ENCODE data around the gene GAS2L2. TPM values are rescaled to one million over a fixed set of nuclear protein-coding genes. Genes with fewer than 3 reads are reported as not detected.

Gene GAS2L2
- not detected in 2 replicates for total RNA-seq (2014; rRNA removed; shearing (Covaris generic))

GRCh38 chr17:35752945-35753764 lies at the start of gene GAS2L2:
TSS of gene GAS2L2 (minus strand) at chr17:35753239. CDS start at chr17:35752850, 389 bp downstream.
- no peak within 1 kb of the TSS for H3K27ac ChIP-seq
- no peak for DNase-seq
- H3K27me3 ChIP-seq, result peaks cover 28% of the 10 kb centered on the region
- H3K9me3 ChIP-seq (replicated peaks), result no peaks in the 10 kb centered on the region
- no peak within 1 kb of the TSS for H3K4me3 ChIP-seq
- no peaks in the 10 kb centered on the region for H3K4me1 ChIP-seq
- H3K36me3 ChIP-seq, result no peaks in the 10 kb centered on the region

GRCh38 chr17:35801583-35802224 lies 48.7 kb upstream of the GAS2L2 start:
- no peak for DNase-seq

GRCh38 chr17:35799942-35800341 lies 46.9 kb upstream of the GAS2L2 start:
- no peak overlapping the region for H3K27ac ChIP-seq

More at GRCh38 chr17:35801583-35802224, 48.7 kb upstream of the GAS2L2 start:
- Histone ChIP-seq H3K36me3 (no peaks in the 10 kb centered on the region), H3K27ac (no peak overlapping the region), H3K4me1 (no peaks in the 10 kb centered on the region), H3K27me3 (peaks cover 31% of the 10 kb centered on the region), H3K4me3 (no peak overlapping the region), H3K9me3 (replicated peaks) (no peaks in the 10 kb centered on the region)

GRCh38 chr17:35797918-35798317 lies 44.9 kb upstream of the GAS2L2 start:
- no peaks in the 10 kb centered on the region for H3K9me3 ChIP-seq (replicated peaks)
- H3K4me3 ChIP-seq, result no peak overlapping the region
- no peak for DNase-seq
- H3K4me1 ChIP-seq, result no peaks in the 10 kb centered on the region
- H3K36me3 ChIP-seq, result no peaks in the 10 kb centered on the region
- H3K27me3 ChIP-seq, result peaks cover 58% of the 10 kb centered on the region
- H3K27ac ChIP-seq, result no peak overlapping the region

More at GRCh38 chr17:35799942-35800341, 46.9 kb upstream of the GAS2L2 start:
- peaks cover 43% of the 10 kb centered on the region for H3K27me3 ChIP-seq
- H3K9me3 ChIP-seq (replicated peaks), result no peaks in the 10 kb centered on the region
- DNase-seq, result no peak
- H3K36me3 ChIP-seq, result no peaks in the 10 kb centered on the region
- no peak overlapping the region for H3K4me3 ChIP-seq
- no peaks in the 10 kb centered on the region for H3K4me1 ChIP-seq

DNA sequence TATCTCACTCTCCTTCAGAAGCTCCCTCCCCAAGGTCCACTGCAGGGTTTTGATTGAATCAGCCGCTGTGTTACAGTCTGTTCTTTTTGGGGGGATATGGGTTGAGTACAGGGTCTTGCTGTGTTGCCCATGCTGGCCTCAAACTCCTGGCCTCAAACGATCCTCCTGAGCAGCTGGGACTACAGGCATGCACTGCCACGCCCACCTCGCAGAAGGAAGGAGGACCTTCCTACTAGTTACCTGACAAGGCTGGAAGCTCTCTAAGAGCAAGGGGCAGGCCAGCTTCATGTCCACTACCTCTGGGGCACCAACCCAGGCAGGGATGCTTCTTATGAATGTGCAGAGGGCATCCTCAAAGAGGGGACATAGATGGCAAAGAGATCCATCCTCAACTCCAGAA lies 44.3 kb upstream of the GAS2L2 start:
- Histone ChIP-seq H3K36me3 (no peaks in the 10 kb centered on the region), H3K4me1 (no peaks in the 10 kb centered on the region), H3K9me3 (replicated peaks) (no peaks in the 10 kb centered on the region), H3K27ac (no peak overlapping the region), H3K27me3 (peaks cover 62% of the 10 kb centered on the region), H3K4me3 (no peak overlapping the region)
- DNase-seq, result no peak

DNA sequence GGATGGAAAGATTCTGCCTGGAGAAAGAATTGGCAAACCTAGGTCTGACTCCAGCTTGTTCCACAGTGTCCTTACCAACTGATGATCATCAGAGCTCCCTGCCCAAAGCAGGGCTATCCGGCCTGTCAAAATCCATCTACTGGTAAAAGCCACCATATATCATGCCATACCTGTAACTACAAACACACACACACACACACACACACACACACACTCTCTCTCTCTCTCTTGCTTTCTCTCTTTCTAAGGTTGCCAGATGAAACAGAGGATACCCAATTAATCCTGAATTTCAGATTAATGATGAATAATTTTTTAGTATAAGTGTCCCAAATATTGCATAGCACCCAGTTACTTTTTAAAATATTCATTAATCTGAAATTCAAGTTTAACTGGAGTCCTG lies 43.9 kb upstream of the GAS2L2 start:
- H3K9me3 ChIP-seq (replicated peaks), result no peaks in the 10 kb centered on the region
- H3K27ac ChIP-seq, result no peak overlapping the region
- no peaks in the 10 kb centered on the region for H3K4me1 ChIP-seq
- peaks cover 62% of the 10 kb centered on the region for H3K27me3 ChIP-seq
- no peak for DNase-seq
- H3K4me3 ChIP-seq, result no peak overlapping the region
- no peaks in the 10 kb centered on the region for H3K36me3 ChIP-seq

DNA sequence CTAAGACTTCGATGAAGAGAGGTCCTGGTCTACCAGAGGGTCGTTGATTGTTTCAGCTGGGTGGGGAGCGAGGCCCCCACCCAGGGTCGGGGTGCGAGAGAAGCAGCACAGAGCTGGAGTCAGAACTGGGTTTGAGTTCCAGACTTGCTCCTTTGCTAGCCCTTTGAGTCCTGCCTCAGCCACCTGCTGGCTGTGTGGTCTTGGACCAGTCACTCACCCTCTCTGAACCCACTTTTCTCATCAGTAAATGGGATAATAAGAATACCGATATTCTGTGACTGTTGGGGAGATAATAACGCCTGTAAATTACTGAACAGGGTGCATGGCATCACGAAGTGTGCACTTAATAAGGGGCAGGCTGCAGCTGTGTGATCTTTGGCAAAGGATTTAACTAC lies 42.8 kb upstream of the GAS2L2 start:
- no peak for DNase-seq
- Histone ChIP-seq H3K4me3 (peak overlapping the region; percentile 44; the same call in 1 of the 2 replicates), H3K27me3 (peaks cover 56% of the 10 kb centered on the region), H3K36me3 (no peaks in the 10 kb centered on the region), H3K4me1 (no peaks in the 10 kb centered on the region), H3K9me3 (replicated peaks) (no peaks in the 10 kb centered on the region), H3K27ac (no peak overlapping the region)

- DNase-seq, result no peak
Observed at GRCh38 chr17:35795007-35795870, 42.2 kb upstream of the GAS2L2 start, which contains the start of gene MMP28. TSS of gene MMP28 (minus strand) at chr17:35795641. CDS start at chr17:35795377, 264 bp downstream.

DNA sequence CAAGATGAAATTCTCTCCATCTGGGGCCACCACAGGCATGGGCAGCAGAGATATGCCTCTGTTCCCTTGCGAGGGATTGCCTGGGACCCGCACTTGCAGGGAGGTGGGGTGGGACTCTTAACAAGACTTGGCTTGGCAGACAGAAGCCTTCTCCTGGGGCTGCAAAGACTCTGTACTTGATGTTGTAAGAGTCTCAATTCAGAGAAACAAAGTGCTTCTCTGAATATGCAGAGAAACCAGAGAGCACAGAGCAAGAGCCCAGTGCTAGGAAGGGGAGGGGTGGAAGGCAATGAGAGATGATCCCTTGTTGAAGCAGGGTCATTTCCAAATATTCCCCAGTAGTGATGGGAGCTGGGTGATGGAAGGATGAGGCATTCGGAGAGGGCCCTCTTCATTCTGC lies 40.2 kb upstream of the GAS2L2 start:
- no peaks in the 10 kb centered on the region for H3K4me1 ChIP-seq
- H3K4me3 ChIP-seq, result no peak overlapping the region
- peaks cover 43% of the 10 kb centered on the region for H3K27me3 ChIP-seq
- DNase-seq, result no peak
- H3K9me3 ChIP-seq (replicated peaks), result no peaks in the 10 kb centered on the region
- H3K27ac ChIP-seq, result no peak overlapping the region
- H3K36me3 ChIP-seq, result no peaks in the 10 kb centered on the region

More at GRCh38 chr17:35795007-35795870, 42.2 kb upstream of the GAS2L2 start, which contains the start of gene MMP28:
- peaks cover 49% of the 10 kb centered on the region for H3K27me3 ChIP-seq
- H3K27ac ChIP-seq, result no peak within 1 kb of the TSS
- peak within 1 kb of the TSS; percentile 44 for H3K4me3 ChIP-seq
- H3K4me1 ChIP-seq, result no peaks in the 10 kb centered on the region
- no peaks in the 10 kb centered on the region for H3K9me3 ChIP-seq (replicated peaks)
- H3K36me3 ChIP-seq, result no peaks in the 10 kb centered on the region

DNA sequence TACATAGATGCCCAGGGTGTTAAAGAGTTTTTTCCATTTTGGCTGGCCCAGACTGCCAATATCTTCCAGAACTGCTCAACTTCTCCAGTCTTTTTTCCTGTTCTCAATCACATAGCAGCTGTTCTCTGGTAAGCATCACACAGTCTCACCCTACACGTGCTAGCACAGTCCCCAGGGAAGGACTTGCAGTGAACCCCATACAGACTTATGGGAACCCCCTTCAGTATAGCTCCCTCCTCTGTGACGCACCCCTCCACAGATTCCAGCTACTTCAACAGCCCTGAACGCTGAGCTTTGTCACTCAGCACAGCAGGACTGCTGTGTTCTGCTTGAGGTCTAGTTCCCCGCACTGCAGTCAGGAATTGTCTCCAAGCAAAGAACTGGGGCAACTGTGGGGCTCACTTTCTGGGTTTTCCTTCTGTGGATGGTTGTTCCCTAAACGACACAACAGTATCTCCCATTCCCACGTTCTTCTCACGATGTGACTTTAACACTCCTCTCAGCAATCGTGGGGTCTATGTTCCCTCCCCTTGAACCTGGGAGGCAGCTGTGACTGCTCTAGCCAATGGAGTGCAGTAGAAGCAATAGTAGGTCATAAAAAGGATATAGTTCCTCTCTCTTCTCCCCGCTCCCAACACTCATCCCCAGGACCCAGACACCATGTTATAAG lies 38.8 kb upstream of the GAS2L2 start:
- H3K27ac ChIP-seq, result no peak overlapping the region
- H3K4me3 ChIP-seq, result no peak overlapping the region
- no peaks in the 10 kb centered on the region for H3K36me3 ChIP-seq
- H3K27me3 ChIP-seq, result peaks cover 32% of the 10 kb centered on the region
- no peaks in the 10 kb centered on the region for H3K9me3 ChIP-seq (replicated peaks)
- DNase-seq, result no peak
- H3K4me1 ChIP-seq, result no peaks in the 10 kb centered on the region

GRCh38 chr17:35790841-35791240 lies 37.8 kb upstream of the GAS2L2 start:
- peaks cover 24% of the 10 kb centered on the region for H3K27me3 ChIP-seq
- H3K4me1 ChIP-seq, result no peaks in the 10 kb centered on the region
- H3K4me3 ChIP-seq, result no peak overlapping the region
- no peak for DNase-seq
- no peaks in the 10 kb centered on the region for H3K9me3 ChIP-seq (replicated peaks)
- no peaks in the 10 kb centered on the region for H3K36me3 ChIP-seq
- H3K27ac ChIP-seq, result no peak overlapping the region

DNA sequence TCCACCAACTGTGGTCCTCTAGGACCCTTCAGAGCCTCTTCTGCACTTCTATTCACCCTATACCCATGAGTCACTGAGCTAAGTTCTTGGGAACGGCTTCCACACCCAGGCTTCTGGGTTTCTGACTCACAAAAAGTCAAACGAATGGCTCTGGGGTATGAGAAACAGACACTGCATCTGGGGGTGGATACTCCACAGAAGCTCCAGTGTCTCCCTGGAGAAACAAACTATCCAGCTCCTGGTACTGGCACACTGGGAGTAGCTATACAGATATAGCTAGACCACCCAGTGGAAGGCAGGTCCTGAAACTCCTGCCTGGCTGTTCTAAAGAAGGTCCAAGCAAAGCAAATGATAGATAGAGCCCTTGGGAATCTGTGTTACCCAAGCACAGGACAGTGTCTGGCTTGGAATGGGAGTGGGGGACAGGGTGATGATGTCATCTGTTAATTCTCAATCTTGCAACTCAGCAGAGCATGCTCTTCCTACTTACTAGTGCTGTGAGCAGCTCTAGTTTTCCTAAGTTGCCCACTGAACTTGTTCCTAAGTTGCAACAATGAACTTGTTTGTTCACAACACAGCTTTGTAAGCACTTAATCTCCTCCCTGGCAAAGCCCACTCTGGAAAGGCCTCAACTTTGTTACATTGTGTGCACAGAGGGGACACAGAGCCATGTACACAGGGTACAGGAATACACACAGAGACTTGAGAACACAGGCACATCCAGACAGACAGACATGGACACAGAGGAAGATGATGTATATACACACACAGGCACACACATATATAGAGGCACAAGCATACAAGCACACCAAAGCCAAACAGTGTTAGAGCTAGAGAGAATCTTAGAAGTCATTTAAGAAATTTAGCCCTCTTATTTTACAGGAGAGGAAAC lies 35.7 kb upstream of the GAS2L2 start:
- no peaks in the 10 kb centered on the region for H3K36me3 ChIP-seq
- no peaks in the 10 kb centered on the region for H3K9me3 ChIP-seq (replicated peaks)
- H3K4me3 ChIP-seq, result no peak overlapping the region
- H3K27ac ChIP-seq, result no peak overlapping the region
- H3K27me3 ChIP-seq, result peaks cover 10% of the 10 kb centered on the region
- no peaks in the 10 kb centered on the region for H3K4me1 ChIP-seq
- DNase-seq, result no peak

DNA sequence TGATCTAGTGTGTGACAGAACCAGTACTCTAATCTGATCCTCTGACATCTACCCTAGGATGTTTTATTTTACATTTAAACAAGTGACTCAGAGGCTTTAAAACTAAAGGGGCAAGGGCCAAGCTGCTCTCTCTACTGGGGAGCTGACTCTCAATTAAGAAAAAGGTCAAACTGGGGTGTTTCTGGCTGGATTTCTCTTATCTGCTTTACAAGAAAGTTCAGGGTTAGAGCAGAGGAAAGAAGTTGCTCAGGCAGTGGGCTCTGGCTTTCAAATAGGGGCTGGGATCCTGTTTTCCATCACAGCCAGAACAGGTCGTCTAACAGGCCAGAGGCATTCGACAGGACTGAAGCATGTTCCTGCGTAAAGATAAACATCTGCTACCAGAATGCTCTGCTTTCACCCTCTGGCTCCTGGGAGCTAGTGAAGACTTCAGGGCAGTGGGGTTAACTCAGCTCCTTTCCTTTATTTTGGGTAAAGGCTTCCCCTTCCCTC lies 33.9 kb upstream of the GAS2L2 start:
- no peak for DNase-seq
- Histone ChIP-seq H3K36me3 (no peaks in the 10 kb centered on the region; the same call in 1 of the 2 replicates), H3K27me3 (peaks cover 10% of the 10 kb centered on the region), H3K4me1 (no peaks in the 10 kb centered on the region), H3K4me3 (no peak overlapping the region), H3K27ac (no peak overlapping the region), H3K9me3 (replicated peaks) (no peaks in the 10 kb centered on the region)
